GM18909 (cell line): Measurements from ENCODE around the gene FOXL1.
"Not testable (repeated sequence)": the region's sequence is repeated elsewhere in the genome, so short reads cannot be mapped to it uniquely, and the experiment has no call there.

ENCODE experiments used
- ATAC-seq: cut with Tn5 transposase; IDR thresholded peaks from one replicate; pipeline ENCODE4 v1.9.1; 2021; ENCODE audit warnings: mild to moderate bottlenecking; ENCODE audit not compliant: unreplicated experiment, poor library complexity

Gene FOXL1

DNA sequence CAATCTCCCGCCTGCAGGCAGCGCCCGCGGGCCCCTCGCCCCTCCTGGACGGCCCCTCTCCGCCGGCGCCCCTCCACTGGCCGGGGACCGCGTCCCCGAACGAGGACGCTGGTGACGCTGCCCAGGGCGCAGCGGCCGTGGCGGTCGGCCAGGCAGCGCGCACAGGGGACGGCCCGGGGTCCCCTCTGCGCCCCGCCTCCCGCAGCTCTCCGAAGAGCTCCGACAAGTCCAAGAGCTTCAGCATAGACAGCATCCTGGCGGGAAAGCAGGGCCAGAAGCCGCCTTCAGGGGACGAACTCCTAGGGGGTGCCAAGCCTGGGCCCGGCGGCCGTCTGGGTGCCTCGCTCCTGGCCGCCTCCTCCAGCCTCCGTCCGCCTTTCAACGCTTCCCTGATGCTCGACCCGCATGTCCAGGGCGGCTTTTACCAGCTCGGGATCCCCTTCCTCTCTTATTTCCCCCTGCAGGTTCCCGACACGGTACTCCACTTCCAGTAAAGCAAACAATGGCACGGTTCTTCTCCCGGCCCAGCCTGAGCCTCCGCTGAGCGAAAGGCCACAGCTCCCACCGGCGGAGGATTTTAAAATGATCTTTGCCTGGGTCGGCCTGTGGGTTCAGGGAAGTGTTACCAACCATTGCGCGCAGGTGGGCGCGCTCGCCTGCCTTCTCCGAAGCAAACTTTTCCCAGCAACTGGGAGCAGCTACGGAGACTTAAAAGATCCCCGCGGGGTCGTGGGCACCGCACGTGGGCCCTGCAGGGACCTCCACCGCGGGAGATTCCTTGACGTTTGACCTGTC is 1.1 kb downstream of the FOXL1 start:
- no peak for ATAC-seq

DNA sequence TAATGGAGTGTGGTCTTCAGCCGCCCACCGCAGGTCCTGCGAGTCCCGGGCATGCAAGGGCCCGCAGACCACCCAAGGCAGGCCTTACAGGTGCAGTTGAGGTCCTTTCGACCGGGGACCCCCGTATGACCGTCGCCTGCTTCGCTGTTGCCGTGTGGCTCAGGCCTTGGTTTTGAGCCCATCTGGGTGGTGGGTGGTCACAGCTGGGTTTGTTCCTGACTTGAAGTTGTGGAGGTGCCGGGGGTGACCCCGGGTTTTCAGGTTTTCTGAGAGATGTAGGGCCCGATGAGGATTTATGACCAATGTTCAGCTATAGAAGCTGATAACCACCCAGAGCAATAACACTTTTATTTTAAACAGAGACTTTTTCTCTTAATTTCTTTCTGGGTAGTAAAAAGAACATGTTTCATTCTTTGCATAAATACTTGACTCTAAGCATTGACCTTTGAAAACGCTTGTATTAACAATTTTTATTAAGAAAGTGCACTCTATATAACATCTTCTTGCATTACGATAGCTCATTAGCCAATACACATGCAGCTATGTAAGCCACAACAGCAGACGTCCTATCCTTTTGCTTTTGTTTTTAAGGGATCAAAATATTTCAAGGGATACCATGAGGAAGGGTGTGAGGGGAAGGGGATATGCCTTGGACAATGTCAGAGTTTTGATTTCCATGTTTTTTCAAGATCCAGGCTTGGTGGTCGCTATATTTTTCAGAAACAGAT is 1.9 kb downstream of the FOXL1 start:
- ATAC-seq, result no peak

DNA sequence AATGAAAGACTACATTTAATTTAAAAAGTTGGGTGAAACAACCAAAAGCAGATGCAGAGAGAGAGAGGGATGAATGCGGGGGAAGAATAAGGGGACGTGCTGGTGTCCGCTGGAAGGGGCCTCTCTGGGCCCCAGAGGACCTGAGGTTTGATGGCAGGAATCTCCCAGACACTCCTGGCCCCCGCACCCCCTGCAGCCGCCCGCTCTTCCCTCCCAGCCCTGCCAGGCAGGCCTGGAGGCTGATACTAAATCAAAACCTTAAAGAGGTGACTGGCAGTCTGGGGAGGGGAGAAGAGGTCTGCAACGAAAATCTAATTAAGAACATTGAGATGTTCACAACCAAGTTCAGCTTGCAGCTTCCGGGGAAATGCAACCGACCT is 2.4 kb downstream of the FOXL1 start:
- no peak for ATAC-seq

DNA sequence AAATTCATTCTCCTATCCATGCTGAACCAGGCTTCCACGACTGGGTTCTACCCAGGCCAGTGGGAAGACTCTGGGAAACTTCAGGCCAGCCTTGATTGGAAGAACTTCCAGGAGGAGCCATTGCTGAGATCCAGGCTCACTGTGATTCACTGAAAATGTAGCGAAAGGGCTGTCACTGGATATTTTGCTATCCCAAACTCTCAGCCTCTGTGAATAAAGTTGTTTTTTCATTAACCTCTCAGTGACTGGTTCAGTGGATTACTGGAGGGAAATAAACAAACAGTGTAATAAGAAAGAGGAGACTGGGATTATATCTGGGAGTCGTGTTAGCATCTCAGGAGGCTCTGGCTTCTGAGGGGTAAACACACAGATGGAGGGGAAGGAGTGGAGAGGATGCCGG is 3.1 kb downstream of the FOXL1 start:
- no peak for ATAC-seq

DNA sequence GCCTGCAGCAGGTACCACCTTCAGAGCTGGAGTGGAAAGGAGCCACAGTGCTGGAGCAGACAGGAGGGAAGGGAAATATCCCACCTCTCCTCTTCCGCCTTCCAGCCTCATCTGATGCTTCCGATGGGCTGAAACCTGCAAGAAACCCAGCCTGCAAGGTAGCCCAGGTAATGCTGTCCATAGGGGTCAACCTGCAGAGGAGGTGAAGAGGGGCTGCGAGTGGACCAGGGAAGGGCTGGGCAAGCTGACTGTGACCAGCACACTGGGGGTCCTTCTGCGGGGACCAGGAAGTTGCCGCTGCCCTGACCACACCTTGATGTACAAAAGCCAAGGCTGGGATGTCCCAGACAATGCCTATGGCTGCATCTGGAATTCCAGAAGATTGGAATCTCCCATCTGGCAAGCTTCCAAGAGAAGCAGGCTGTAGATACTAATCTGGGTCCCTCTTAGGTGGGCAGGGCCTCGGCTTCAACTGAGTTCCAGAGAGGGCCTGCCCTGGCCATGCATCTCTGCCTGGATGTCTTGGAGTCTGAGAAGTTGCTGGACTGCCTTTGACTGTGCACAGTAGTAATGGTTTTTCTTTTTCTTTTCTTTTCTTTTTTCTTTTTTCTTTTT is 5.8 kb downstream of the FOXL1 start:
- no peak for ATAC-seq

DNA sequence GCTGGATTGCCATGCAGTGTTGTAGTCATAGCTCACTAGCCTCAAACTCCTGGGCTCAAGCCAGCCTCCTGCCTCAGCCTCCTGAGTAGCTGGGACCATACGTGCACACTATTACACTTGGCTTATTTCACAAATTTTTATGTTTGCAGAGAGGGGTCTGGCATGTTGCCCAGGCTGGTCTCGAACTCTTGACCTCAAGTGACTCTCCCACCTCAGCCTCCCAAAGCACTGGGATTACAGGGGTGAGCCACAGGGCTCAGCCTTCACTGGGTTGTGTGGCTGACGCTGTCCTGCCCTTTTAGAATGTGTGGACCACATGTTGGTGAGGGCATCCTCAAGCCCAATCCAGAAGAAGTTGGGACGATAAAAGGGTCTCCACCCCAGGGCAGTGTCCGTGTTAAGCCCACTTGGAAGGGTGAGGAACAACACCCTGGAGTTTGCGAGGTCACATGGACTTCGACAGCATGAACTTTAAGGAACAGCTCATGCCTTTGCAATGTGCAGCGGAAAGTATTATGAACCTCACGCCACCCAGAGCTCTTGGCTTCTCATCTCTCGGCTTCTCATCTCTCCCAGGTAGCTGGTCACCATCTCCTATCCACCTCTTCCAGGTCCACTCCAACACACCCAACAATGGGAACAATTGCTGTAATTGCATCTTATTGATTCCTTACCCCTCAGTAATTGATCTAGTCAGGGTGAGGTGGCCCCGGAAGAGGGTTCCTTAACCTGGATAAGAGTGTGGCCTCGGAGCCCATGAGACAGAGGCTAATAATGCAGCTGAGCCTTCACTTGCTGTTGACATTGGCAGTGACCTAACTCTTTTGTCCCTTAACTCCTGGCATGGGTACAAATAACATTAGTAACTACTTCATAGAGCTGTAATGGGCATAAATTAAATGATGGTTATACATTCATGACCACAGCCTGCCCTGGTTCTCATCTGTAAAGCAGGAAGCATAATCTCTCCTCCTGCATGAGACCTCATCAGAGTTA is 6.7 kb downstream of the FOXL1 start:
- ATAC-seq, result no peak

DNA sequence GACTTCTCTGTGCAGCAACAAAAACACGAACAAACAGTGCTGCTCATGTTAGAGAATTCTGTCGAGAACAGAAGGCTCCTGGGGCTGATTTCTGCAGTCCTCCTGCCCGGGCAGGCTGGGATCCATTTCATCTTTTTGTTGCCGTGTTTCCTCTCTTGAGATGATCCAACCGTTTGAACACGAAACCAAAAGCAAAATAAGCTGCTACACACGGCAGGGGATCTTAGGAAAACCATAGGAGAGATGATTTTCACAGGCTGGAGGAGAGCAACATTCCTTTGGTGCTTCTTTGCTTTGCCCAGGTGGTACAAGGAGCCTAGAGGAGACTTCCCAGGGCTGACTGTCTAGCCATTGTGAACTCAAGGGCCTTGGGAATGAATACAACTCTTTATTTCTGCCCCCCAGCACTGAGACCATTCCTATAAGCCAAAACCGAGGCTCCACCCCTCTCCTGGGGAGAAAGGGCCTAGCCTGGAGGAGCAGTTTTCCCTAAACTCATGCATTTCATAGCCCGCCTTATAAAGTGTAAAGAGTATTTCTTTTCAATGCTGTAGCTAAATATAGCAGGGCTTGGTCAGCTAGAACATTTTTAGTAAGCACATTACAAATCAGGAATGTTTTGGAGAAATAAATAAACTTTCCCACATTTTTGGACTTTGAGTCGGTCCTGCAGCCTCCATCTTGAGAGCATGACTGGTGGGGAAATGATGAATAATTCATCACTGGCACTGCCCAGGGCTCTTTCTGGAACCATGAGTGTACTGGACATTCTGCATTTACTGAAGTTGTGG is 7.7 kb downstream of the FOXL1 start:
- ATAC-seq, result no peak

DNA sequence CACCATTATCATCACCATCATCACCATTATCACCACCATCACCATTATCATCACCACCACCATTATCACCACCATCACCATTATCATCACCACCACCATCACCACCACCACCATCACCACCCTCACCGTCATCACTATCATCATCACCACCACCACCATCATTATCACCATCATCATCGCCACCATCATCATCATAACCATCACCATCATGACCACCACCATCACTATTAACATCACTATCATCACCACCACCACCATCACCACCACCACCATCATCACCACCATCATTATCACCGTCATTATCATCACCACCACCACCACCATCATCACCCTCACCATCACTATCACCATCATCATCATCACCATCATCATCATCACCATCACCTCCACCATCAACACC is 9.1 kb downstream of the FOXL1 start:
- no peak for ATAC-seq

DNA sequence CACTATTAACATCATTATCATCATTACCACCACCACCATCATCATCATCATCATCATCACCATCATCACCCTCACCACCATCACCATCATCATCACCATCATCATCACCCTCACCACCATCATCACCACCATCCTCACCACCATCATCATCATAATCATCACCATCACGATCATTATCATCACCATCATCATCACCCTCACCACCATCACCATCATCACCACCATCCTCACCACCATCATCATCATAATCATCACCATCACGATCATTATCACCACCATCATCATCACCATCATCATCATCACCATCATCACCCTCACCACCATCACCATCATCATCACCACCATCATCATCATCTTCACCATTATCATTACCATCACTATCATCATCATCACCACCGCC is 9.6 kb downstream of the FOXL1 start:
- not testable (repeated sequence) for ATAC-seq

DNA sequence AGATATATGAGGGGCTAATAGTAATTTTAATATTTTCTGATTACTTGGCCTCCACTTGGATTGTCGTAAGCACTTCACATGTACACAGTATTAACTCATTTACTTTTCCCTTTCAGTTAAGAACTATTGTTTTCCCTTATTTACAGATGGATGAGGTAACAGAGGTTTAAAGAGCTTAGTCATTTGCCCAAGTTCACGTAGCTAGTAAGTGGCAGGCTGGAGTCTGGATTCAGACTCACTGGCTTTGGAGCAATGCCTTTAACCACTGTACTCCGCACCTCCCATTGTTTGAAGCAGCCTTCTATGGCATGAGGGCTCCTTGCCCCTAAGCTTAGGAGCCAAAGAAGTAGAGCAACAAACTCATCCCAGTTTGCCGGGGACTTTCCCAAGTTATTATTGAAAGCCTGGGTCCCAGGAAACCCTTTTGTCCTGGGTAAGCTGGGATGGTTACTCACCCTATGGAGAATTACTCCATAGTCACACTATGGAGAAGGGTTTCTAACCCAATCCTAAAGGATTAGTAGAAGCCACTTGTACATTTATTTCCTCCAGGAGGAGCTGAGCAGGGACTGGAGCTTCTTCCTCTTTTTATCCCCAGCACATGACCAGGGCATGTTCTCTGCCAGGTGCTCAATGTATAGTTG is 12.3 kb downstream of the FOXL1 start:
- no peak for ATAC-seq

DNA sequence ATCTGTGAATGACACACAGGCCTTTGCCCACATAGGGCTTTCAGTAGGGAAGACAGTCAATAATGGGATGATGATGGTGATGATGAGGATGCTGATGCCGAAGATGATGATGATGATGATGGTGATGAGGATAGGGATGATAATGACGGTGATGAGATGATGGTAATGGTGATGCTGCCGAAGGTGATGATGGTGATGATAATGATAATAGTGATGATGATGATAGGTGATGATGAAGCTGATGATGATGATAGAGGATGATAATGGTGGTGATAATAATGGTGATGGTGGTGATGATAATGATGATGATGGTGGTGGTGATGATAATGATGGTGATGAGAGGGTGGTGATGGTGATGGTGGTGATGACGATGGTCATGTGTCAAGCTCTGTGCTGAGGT is 12.9 kb downstream of the FOXL1 start:
- no peak for ATAC-seq

DNA sequence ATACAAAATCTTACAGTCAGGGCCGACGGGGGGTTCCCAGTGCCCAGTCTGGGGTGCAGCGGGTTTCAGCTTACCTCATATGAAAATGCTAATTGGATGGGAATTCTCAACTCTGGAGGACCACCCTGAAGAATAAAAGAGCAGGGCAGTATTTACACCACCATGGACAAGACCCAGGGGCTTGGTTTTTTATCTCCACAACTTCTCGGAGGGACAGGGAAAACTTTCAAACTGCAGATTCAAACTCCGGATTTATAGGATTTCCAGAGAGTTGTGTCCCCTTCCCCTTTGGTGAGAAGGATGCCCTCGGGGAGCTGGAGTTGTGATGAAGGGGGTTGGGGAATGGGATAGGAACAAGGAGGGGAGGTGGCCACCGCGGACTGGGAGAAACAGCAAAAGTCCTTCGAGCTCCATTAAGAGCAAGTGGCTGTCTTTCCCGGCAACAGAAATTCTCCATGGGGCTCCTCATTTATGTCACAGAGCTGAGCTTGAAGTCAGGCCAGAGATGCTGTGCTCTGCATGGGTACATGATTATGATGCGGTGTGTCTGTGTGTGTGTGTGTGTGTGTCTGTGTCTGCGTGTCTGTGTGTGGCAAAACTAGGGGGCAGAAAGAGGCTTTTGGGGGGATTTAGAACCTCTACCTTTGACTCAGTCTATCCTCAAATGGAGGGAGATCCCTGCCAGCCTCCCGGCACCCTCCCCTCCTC is 15.7 kb downstream of the FOXL1 start:
- no peak for ATAC-seq

DNA sequence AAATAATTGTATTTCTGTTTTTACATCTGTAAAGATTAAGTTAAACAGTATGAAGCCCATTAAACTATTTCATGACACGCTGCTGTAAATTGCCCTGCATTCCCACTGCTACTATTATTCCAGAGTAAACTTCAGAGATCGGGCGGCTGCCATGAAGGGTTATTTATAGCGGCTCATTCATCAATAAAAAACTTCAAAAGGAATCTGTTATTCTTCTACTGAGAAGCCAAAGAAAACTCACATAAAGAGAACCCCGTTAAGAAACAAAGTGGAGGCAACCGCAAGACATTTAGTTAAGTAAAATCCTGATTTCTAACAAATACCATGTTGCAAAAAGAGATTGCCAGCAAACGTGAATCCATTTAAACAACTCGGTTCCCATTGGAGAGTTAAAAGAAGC is 16.4 kb downstream of the FOXL1 start:
- no peak for ATAC-seq

DNA sequence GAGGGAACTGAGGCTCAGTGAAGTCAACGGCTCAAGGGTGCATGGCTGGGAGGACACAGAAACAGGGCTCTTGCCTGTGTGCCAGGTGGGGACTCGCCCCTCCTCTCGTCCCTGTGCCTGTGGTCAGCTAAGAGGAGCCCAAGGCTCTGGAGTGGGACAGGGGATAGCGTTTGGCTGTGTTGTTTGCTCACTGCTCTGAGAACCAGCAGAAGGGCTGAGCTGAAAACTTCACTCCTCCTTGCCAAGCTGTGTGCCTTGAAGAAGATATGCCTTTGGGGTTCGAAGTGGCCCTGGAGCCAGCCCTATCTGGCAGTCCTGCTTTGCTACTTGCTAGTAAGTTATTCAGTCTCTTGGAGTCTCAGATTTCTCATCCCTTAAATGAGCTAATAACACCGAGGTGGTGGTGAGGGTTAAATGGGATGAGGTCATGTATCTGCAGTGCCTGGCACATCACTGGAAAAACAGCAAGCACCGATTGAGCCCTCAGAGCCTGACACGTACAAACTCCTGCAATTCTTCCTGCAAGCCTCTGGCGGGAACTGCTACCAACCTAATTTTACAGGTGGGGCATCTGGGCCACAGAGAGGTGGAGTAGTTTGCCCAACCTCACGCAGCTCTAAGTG is 17.7 kb downstream of the FOXL1 start:
- ATAC-seq, result no peak

DNA sequence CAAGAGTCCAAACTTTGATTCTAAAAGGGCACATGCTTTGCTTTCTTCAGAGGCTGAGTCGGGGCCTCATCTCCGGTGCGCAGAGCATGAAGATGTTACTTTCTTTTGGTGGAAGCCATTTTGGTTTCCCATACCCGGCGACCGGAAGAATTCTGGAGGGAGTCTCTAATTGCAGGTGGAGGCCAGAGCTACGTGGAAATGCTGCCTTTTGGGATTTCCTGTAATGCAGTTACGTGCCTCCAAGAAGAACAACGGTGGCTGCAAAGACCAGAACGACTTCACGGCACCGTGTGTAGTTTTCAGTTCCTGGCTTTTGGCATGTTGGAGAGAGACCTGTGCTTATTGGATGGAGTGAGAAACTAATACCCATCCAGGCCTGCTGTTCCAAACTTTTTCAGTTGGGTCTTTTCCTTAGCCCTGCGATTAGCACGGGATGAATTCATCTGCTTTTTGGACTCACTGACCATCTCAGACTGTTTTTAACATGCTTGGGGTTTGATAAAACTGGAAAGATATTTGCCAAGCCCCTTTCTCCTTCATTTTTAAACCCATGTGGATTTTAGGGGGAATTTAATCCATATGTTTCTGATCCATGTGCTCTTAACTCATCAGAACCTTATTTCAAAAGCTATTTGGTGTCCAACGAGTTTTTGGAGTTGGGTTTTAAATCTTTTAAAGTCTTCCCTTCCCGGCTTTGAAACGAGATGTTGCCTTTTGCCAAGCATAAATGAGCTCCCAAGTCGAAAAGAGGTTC is 19.0 kb downstream of the FOXL1 start:
- no peak for ATAC-seq

DNA sequence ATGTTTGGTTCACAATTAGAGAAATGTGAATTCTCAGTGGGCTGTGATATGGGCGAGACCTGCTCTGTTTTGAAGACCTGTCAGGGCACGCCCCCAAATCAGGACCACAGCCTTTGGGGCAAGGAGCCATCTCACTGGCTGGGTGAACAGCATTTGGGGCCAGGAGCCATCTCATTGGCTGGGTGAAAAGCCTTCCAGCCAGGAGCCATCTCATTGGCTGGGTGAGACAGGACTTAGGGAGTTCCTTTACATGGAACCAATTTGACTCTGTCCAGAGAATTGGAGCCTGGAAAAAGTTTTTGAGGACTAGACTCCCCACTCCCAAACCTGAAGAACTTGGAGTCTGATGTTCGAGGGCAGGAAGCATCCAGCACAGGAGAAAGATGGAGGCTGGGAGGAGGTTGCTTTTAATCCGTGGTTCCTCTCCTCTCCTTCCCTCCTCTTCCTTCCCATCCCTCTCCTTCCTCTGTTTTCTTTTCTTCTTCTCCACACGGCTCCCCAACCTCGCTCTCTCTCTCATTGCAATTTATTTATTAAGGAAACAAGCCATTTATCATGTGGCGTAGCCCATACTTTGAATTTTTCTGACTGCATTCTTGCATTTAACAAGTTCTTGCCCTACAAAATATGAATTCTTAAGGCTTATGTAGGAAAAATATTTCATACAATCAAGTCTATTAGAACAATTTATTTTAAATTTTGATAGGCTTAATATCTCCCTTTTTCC is 19.7 kb downstream of the FOXL1 start:
- ATAC-seq, result no peak
